Endothelial cell of umbilical vein (primary cell): ENCODE data around the gene MYO1F. TPM values are rescaled to one million over a fixed set of nuclear protein-coding genes. Genes with fewer than 3 reads are reported as not detected.

Source experiments
- BruUV-seq: library from RNA; stranded (reverse); fragments of 400-500 nt; replicated peaks from 2 replicates; lab custom pipeline; 2021; lab: Mats Ljungman, UMichigan
- CTCF ChIA-PET: fragments of 300-600, 350-600 bp; sonication (Branson Sonifier 250); formaldehyde crosslinking; loops from one replicate; lab custom pipeline; 2021; ENCODE audit warnings: antibody characterized with exemption, inconsistent platforms; lab: Charles Lee
- POLR2A ChIA-PET: fragments of 300-600, 350-600 bp; sonication (Branson Sonifier 250); formaldehyde crosslinking; loops from one replicate; lab custom pipeline; 2021; ENCODE audit warnings: antibody characterized with exemption, inconsistent platforms; lab: Charles Lee
- DNase-seq: peaks from one replicate; pipeline ENCODE4 v3.0.0-alpha.2; 2011; ENCODE audit warnings: low read depth, low spot score
- FAIRE-seq: peaks from 2 replicates; lab custom pipeline; 2011; peaks lifted over from hg19 to GRCh38; lab: Jason Lieb, UNC
- H2AFZ ChIP-seq: 2 replicates; pipeline ENCODE4 v1.6.0; 2012; ENCODE audit warnings: low read depth, low read length, control low read depth, inconsistent platforms
- H3K27ac ChIP-seq: 2 replicates; pipeline ENCODE4 v1.5.1; 2011; ENCODE audit warnings: low read depth, mild to moderate bottlenecking, control low read depth, low read length, moderate library complexity; ENCODE audit not compliant: insufficient read depth
- H3K27me3 ChIP-seq, 2 experiments: 2 replicates each; pipeline versions ENCODE4 v1.6.0 to v1.6.1; 2011; ENCODE audit warnings: low read length in 2 of 2, mixed read lengths in 1 of 2; ENCODE audit not compliant: control insufficient read depth in 2 of 2, insufficient read depth in 2 of 2
- H3K36me3 ChIP-seq, 2 experiments: 2 replicates in 1 of 2; 3 replicates in 1 of 2; pipeline ENCODE4 v1.5.1; 2011; ENCODE audit warnings: low read length in 2 of 2, mild to moderate bottlenecking in 1 of 2, moderate library complexity in 1 of 2; ENCODE audit not compliant: control insufficient read depth in 2 of 2, insufficient read depth in 2 of 2; ENCODE audit errors: extremely low read depth in 1 of 2
- H3K4me1 ChIP-seq: 3 replicates; pipeline ENCODE4 v1.5.1; 2011; ENCODE audit warnings: mild to moderate bottlenecking, low read length; ENCODE audit not compliant: control insufficient read depth, insufficient read depth; ENCODE audit errors: extremely low read depth
- H3K4me2 ChIP-seq: 2 replicates; pipeline ENCODE4 v1.6.1; 2011; ENCODE audit warnings: low read length, control low read depth, mixed read lengths; ENCODE audit not compliant: insufficient read depth
- H3K4me3 ChIP-seq, 3 experiments: fragments of 200-600 bp in 1 of 3; sonication (generic), shearing (Covaris generic) in 1 of 3; replicated peaks in 1 of 3; 2 replicates each; pipeline ENCODE4 v1.5.1; 2011 to 2016; ENCODE audit warnings: control low read depth in 3 of 3, low read length in 3 of 3, mild to moderate bottlenecking in 2 of 3, inconsistent platforms in 1 of 3, low read depth in 1 of 3, moderate library complexity in 1 of 3; ENCODE audit not compliant: insufficient read depth in 1 of 3
- H3K79me2 ChIP-seq: 2 replicates; pipeline ENCODE4 v1.6.0; 2012; ENCODE audit warnings: low read length, inconsistent platforms; ENCODE audit not compliant: control insufficient read depth, insufficient read depth
- H3K9ac ChIP-seq: replicated peaks from 2 replicates; pipeline ENCODE3; 2011; ENCODE audit warnings: low read length, control low read depth; ENCODE audit not compliant: insufficient read depth; ENCODE audit errors: extremely low read depth
- H3K9me1 ChIP-seq: replicated peaks from 3 replicates; pipeline ENCODE4 v1.6.0; 2011; ENCODE audit warnings: mild to moderate bottlenecking, low read length; ENCODE audit not compliant: control insufficient read depth, insufficient read depth; ENCODE audit errors: extremely low read depth
- H3K9me3 ChIP-seq: replicated peaks from 2 replicates; pipeline ENCODE4 v1.5.1; 2012; ENCODE audit warnings: low read length, inconsistent platforms; ENCODE audit not compliant: control insufficient read depth, insufficient read depth
- H4K20me1 ChIP-seq: replicated peaks from 2 replicates; pipeline ENCODE3; 2011; ENCODE audit warnings: mild to moderate bottlenecking, low read length; ENCODE audit not compliant: control insufficient read depth, insufficient read depth; ENCODE audit errors: extremely low read depth
- CTCF ChIP-seq, 2 donors: IDR thresholded peaks; 1 replicate in 1 of 2; 2 replicates in 1 of 2; pipeline ENCODE4 v1.5.1; 2011; ENCODE audit warnings: low read length in 2 of 2, mild to moderate bottlenecking in 2 of 2, moderate library complexity in 2 of 2, control low read depth in 1 of 2, inconsistent platforms in 1 of 2, low read depth in 1 of 2; ENCODE audit not compliant: insufficient read depth in 1 of 2; ENCODE audit errors: extremely low read depth in 1 of 2
- EZH2 ChIP-seq: IDR thresholded peaks from 2 replicates; pipeline ENCODE4 v1.6.1; 2012; ENCODE audit warnings: borderline replicate concordance, low read depth, mild to moderate bottlenecking, moderate library complexity, low read length, inconsistent platforms; ENCODE audit not compliant: severe bottlenecking
- FOS ChIP-seq: IDR thresholded peaks from 2 replicates; pipeline ENCODE4 v1.6.1; 2011; ENCODE audit warnings: mild to moderate bottlenecking, low read length, moderate library complexity, borderline replicate concordance; ENCODE audit not compliant: insufficient read depth
- GATA2 ChIP-seq: IDR thresholded peaks from 2 replicates; pipeline ENCODE4 v1.7.0; 2011; ENCODE audit warnings: low read depth, mild to moderate bottlenecking, moderate library complexity, mixed read lengths, low read length; ENCODE audit not compliant: insufficient read length, insufficient read depth
- JUN ChIP-seq: IDR thresholded peaks from 2 replicates; pipeline ENCODE4 v1.6.1; 2011; ENCODE audit warnings: borderline replicate concordance, low read depth; ENCODE audit not compliant: insufficient read length, insufficient read depth
- MAX ChIP-seq: IDR thresholded peaks from 2 replicates; pipeline ENCODE4 v1.6.1; 2011; ENCODE audit not compliant: insufficient read depth, insufficient read length
- MYC ChIP-seq: IDR thresholded peaks from one replicate; pipeline ENCODE4 v1.6.1; 2011; ENCODE audit warnings: mild to moderate bottlenecking, low read depth, low read length
- POLR2A ChIP-seq: IDR thresholded peaks from 2 replicates; pipeline ENCODE4 v1.6.1; 2012; ENCODE audit warnings: low read depth, mild to moderate bottlenecking, control low read depth, low read length
- POLR2AphosphoS5 ChIP-seq: IDR thresholded peaks from 2 replicates; pipeline ENCODE4 v1.6.1; 2012; ENCODE audit warnings: low read depth, mild to moderate bottlenecking, control low read depth, low read length, moderate library complexity; ENCODE audit not compliant: insufficient read depth
- dilution Hi-C: fragments of 300-500 bp; cut with MboI; formaldehyde crosslinking; loops from one replicate; pipeline ENCODE4 v1.15.0; 2019; ENCODE audit warnings: low sequenced_read_pairs; ENCODE audit not compliant: extremely low pct_ligation_motif_present
- intact Hi-C: fragments of 100-400 bp; cut with micrococcal nuclease; formaldehyde crosslinking; loops from one replicate; pipeline ENCODE4 v1.10.0; 2022
- polyA plus RNA-seq, 4 experiments: library from polyadenylated mRNA; depleted of rRNA in 3 of 4; stranded (reverse) in 3 of 4; unstranded in 1 of 4; fragments of >200 nt; gene quantifications; 2 replicates each; pipeline versions ENCODE4 v1.2.1 to v1.2.3, GENCODE V29; 2011 to 2012; ENCODE audit warnings: missing spikeins in 1 of 4
- total RNA-seq: library from RNA; stranded (reverse); gene quantifications from 2 replicates; pipeline ENCODE4 v1.2.3, GENCODE V29; 2021

MYO1F gene
- total and polyA plus RNA-seq, 2 donors (not counting 3 experiments of a cell fraction or from before 2014, with no cell fraction given): 0.22 to 0.39 TPM

- intact Hi-C loops: no loop called here
- Histone ChIP-seq H3K27ac (no peak overlapping the region), H3K9ac (no peak overlapping the region), H3K79me2 (no peaks in the 10 kb centered on the region), H3K36me3 (no peaks in the 10 kb centered on the region), H3K27me3 (no peaks in the 10 kb centered on the region), H3K4me3 (no peak overlapping the region), H4K20me1 (no peaks in the 10 kb centered on the region), H3K9me1 (no peaks in the 10 kb centered on the region), H3K4me2 (no peak overlapping the region), H3K4me1 (peaks cover 9% of the 10 kb centered on the region), H3K9me3 (no peaks in the 10 kb centered on the region), H2AFZ (no peak overlapping the region)
- dilution Hi-C loops: no loop called here
- DNase-seq: no peak
- no TSS peak for BruUV-seq
- ChIA-PET CTCF (interaction anchor here (1.7 kb wide), 1 partner anchor 11 kb away, joined by 8 read pairs; no protein-coding TSS in a partner anchor), POLR2A (no interaction called here)
- TF ChIP-seq EZH2 (no peak), GATA2 (no peak), FOS (no peak), POLR2A (no peak), MYC (no peak), JUN (no peak), MAX (no peak), CTCF (IDR thresholded peaks at IDR 0.05; ENCODE audit: extremely low read depth in 1 of 2, insufficient read depth in 1 of 2, low read depth in 1 of 2, low read length in 2 of 2) (no peak), POLR2AphosphoS5 (no peak)
- FAIRE-seq: no peak
These were observed 28.3 kb upstream of the MYO1F start for GRCh38 chr19:8605514-8605913.
